ENCODE measurements around the gene C2CD4C.
"Not testable (repeated sequence)": the region's sequence is repeated elsewhere in the genome, so short reads cannot be mapped to it uniquely, and the experiment has no call there.

Gene C2CD4C

DNA sequence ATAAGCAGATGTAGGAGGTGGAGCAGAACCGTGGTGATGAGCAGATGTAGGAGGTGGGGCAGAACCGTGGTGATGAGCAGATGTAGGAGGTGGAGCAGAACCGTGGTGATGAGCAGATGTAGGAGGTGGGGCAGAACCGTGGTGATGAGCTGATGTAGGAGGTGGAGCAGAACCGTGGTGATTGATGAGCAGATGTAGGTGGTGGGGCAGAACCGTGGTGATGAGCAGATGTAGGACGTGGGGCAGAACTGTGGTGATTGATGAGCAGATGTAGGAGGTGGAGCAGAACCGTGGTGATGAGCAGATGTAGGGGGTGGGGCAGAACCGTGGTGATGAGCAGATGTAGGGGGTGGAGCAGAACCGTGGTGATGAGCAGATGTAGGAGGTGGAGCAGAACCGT, 27.0 kb downstream of the C2CD4C start:
- DNase-seq (ENCODE audit: low read depth in 2 of 2): not testable (repeated sequence)

DNA sequence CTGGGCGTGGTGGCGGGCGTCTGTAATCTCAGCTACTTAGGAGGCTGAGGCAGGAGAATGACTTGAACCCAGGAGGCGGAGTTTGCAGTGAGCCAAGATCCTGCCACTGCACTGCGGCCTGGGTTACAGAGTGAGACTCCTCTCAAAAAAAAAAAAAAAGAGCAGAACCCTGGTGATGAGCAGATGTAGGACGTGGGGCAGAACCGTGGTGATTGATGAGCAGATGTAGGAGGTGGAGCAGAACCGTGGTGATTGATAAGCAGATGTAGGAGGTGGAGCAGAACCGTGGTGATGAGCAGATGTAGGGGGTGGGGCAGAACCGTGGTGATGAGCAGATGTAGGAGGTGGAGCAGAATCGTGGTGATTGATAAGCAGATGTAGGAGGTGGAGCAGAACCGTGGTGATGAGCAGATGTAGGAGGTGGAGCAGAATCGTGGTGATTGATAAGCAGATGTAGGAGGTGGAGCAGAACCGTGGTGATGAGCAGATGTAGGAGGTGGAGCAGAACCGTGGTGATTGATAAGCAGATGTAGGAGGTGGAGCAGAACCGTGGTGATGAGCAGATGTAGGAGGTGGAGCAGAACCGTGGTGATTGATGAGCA, 28.2 kb downstream of the C2CD4C start:
- DNase-seq (ENCODE audit: low read depth in 2 of 2): not testable (repeated sequence)

DNA sequence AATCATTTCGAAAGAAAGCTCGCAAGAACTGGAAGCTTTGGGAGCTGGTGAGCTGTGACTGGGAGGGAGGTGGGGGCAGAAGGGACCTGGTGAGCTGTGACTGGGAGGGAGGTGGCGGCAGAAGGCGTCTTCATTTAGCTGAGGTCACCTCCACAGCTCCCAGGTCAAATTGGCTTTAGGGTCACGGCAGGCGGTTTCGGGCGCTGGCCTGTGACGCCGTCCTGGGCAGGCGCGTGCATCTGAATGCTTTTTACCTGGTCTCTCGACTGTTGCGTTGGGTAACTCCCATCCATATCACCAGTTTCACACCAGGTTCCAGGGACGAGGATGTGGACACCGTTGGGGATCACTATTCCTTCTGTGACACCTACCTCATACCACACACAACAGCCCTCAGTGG, 29.2 kb downstream of the C2CD4C start:
- DNase-seq (ENCODE audit: low read depth in 2 of 2): no peak

DNA sequence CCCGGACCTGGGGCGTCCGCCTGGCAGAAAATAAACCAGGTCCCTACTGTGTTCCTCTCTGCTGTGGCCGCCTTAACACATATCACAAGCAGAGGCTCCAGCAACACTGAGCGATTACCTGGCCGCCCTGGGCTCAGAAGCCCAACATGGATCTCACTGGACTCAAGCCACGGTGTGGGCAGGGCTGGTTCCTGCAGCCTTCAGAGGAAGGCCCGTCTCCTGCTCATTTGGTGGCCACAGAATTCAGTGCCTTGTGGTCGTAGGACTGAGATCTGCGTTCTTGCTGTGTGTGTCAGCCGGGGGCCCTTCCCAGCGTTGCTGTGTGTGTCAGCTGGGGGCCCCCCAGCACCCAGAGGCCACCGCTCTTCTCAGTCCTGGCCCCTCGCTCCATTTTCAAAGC, 30.2 kb downstream of the C2CD4C start:
- DNase-seq (ENCODE audit: low read depth in 2 of 2): no peak

DNA sequence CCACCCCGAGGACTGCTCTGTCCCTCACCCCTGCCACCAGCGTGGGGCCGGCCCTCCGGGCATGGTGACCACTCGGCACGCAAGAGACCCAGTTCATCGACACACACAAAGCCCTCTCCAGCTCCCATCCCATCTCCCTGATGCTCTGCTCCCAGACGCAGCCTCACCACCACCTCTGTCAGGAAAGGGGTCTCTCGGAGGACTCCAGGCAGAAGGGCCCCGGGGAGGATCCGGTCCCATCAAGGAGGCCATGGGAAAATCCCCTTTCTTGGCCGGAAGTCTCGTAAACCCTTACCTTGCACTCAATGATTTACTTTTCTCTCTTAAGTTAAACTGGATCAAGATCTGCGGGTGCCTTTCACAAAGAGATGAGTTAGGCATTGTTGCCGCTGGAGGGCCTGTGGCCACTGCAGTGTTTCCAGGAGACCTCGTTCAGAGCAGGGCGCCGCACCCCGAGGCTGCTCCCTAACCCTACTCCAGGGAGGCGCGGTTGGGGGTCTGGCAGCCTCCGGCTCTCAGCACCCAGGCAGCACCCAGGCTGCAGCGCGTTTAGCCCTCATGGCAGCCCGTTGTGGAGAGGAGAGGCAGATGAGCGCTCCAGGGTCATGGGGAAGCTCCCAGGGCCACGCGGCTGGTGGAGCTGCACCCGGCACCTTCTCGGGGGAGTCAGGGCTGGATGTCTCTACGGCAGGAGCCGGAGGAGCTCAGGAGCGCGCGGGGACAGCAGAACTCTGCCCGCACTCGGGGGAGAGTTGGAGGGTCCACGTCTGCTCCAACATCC, 31.0 kb downstream of the C2CD4C start:
- DNase-seq (ENCODE audit: low read depth in 2 of 2): no peak

DNA sequence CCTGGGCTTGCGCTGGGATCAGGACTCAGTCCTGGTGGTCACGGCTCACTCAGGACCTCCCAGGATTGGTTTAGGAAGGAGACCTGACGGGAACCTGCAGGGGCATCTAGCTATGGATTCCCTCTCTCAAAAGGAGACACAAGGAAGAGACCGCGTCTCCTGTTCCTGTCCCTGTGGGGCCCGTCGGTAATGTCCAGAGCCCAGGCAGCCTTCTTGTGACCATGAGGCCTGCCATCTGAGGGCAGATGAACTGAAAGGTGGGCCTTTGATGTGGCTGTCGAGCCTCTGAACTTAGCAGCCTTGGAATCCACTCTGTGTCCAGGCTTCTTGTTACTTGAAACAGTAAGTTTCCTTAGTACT, 32.9 kb downstream of the C2CD4C start:
- DNase-seq (ENCODE audit: low read depth in 2 of 2): no peak

GRCh38 chr19:375395-376110, 33.4 kb downstream of the C2CD4C start:
- no peak for DNase-seq (ENCODE audit: low read depth in 2 of 2)

DNA sequence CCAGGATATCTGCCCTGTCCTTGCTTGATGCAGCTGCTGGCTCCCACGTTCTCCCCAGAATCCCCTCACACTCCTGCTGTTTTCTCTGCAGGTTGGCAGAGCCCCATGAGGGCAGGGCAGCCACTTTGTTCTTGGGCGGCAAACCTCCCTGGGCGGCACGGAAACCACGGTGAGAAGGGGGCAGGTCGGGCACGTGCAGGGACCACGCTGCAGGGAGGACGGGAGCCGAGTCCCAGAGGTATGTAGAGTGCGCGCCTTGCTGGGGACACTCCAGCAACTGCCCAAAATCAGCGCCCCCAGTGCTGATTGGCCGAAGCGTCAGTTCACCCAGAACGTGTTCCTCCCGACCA, 34.1 kb downstream of the C2CD4C start:
- DNase-seq (ENCODE audit: low read depth in 2 of 2): no peak

- no peak for DNase-seq (ENCODE audit: low read depth in 2 of 2)
Observed at GRCh38 chr19:374183-374885, 34.6 kb downstream of the C2CD4C start.

GRCh38 chr19:373391-374182, 35.4 kb downstream of the C2CD4C start:
- no peak for DNase-seq (ENCODE audit: low read depth in 2 of 2)

DNA sequence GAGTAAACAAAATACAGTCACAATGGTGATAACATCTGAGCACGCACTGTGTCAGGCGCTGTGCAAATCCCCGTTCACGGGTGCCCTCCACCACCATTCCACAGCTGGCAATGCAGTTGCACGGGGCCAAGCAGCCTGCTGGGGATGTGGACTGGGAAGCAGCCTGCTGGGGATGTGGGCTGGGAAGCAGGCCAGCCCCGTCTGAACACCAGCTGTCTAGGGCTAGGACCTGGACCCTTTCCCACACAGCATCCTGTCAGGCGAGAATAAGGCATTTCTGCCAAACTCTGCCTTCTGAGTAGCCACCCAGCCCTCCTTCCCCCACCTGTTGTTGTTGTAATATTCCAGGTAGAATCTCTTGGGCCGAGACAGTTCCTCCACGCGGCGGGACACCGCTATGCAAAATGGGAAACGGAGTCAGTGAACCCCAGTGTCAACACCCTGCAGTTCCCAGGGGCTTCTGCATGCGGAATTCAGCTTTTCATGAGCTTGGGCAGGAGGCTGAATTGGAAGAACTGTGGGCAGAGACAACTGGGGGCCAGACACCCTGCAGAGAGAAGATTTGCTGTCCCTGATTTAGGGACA, 36.5 kb downstream of the C2CD4C start:
- no peak for DNase-seq (ENCODE audit: low read depth in 2 of 2)

DNA sequence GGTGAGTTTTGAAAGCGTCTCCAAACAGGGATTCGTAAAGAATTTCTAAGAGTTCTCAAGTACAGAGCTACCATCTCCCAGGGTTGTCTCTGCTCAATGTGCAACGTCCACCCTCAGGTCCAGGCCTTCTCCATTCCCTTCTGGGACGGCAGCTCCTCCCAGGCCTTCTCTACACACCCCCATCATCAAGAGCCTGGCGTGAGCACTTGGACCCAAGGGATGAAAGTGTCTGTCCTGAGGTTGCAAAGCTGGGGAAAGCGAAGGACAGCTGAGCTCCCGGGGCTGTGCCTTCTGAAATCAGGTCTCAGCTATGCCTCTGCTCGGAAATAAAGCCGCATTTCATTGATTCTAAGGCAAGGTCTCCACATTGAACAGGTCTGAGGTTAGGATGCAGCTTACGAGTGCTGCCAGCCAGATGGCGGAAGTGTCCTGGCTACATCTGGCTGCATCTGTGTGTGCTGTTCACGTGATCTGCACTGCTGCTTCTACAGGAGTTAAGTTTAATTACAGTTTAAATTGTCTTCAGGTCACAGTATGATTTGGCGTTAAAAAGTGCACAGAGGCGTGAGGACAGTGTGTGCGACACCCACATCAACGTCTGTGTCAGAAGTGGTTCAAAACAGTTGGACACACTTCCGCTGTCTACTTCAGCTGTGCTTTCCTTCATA, 37.3 kb downstream of the C2CD4C start:
- no peak for DNase-seq (ENCODE audit: low read depth in 2 of 2)

GRCh38 chr19:370641-371330, 38.2 kb downstream of the C2CD4C start:
- DNase-seq (ENCODE audit: low read depth in 2 of 2): no peak

DNA sequence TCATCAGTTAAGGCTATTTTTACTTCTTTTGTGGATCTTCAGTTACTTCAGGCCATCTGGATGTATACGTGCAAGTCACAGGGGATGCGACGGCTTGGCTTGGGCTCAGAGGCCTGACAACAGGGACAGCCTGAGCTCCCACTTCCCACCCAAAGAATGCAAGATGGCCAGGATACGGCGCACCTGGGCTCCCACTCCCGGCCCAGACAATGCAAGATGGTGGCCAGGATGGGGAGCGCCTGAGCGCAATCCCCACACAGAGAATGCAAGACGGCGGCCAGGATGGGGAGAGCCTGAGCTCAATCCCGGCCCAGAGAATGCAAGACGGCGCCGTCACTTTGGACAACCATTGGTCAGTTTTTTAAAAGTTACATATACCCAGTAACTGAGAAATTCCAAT, 39.1 kb downstream of the C2CD4C start:
- DNase-seq (ENCODE audit: low read depth in 2 of 2): no peak

DNA sequence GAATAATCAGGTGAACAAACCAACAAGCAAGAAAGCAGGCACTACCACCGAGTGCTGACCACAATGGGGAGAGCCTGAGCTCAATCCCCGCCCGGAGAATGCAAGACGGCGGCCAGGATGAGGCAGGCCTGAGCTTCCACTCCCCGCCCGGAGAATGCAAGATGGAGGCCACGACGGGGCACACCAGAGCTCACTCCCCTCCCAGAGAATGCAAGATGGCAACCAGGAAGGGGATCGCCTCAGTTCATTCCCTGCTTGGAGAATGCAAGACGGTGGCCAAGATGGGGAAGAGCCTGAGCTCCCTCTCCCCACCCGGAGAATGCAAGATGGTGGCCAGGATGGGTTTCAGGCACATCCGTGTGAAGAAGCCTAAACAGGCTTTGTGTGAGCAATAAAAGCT, 39.7 kb downstream of the C2CD4C start:
- no peak for DNase-seq (ENCODE audit: low read depth in 2 of 2)

- DNase-seq (ENCODE audit: low read depth in 2 of 2): no peak
Observed at GRCh38 chr19:368630-369024, 40.3 kb downstream of the C2CD4C start.

GRCh38 chr19:367963-368629, 40.9 kb downstream of the C2CD4C start:
- no peak for DNase-seq (ENCODE audit: low read depth in 2 of 2)

- no peak for DNase-seq (ENCODE audit: low read depth in 2 of 2)
Observed at GRCh38 chr19:367561-367960, 41.4 kb downstream of the C2CD4C start.

DNA sequence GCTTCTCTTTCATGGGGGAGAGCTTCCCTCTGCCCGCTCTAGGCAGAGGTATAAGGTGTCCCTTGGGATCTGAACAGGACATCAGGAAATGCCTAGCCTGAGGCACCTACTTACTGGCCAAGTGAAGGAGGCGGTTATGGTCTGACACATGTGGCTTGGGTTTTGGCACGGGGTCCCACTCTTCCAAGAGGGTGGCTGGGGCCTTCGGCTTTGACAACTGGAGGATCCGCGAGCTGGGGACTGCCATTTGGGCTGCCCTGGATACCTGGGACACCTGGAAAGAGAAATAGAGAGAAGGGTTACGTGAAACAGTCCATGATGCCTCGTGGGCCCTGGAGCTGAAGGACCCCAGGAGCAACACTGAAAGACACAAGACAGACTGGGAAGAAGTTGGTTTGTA, 42.0 kb downstream of the C2CD4C start:
- no peak for DNase-seq (ENCODE audit: low read depth in 2 of 2)

Measured in stimulated activated CD8-positive, alpha-beta memory T cell treated with anti-CD3 and anti-CD28 coated beads, Interleukin-15, amount 100 ng/mL, for 4 hours (primary cell).